ENCODE measurements around the gene GDF3. TPM values are rescaled to one million over a fixed set of nuclear protein-coding genes. Genes with fewer than 3 reads are reported as not detected.
"Not testable (repeated sequence)": the region's sequence is repeated elsewhere in the genome, so short reads cannot be mapped to it uniquely, and the experiment has no call there.

The GDF3 gene
- polyA plus RNA-seq (2014; cell fraction: cytosol; rRNA removed): not detected in 2 replicates
- polyA plus RNA-seq (2014; cell fraction: nucleus; rRNA removed): not detected in 2 replicates

GRCh38 chr12:7695566-7696197 lies at the start of gene GDF3:
Gene GDF3 (minus strand): TSS chr12:7695775. CDS start chr12:7695728, 47 bp downstream.
- DNase-seq (ENCODE audit: low spot score): no peak

GRCh38 chr12:7732993-7733392 lies 37.4 kb upstream of the GDF3 start:
- DNase-seq (ENCODE audit: low spot score): no peak

- no peak for DNase-seq (ENCODE audit: low spot score)
These were observed 35.9 kb upstream of the GDF3 start for GRCh38 chr12:7731486-7731885.

GRCh38 chr12:7730984-7731383 lies 35.4 kb upstream of the GDF3 start:
- DNase-seq (ENCODE audit: low spot score): not testable (repeated sequence)

GRCh38 chr12:7729746-7730145 lies 34.2 kb upstream of the GDF3 start:
- no peak for DNase-seq (ENCODE audit: low spot score)

GRCh38 chr12:7723926-7724325 lies 28.4 kb upstream of the GDF3 start:
- peak; percentile 6 for DNase-seq (ENCODE audit: low spot score)

- no peak for DNase-seq (ENCODE audit: low spot score)
These were observed 24.6 kb upstream of the GDF3 start for GRCh38 chr12:7719946-7720730.

- no peak for DNase-seq (ENCODE audit: low spot score)
These were observed 20.8 kb upstream of the GDF3 start for GRCh38 chr12:7716381-7716780.

GRCh38 chr12:7712841-7713442 lies 17.4 kb upstream of the GDF3 start:
- DNase-seq (ENCODE audit: low spot score): no peak

GRCh38 chr12:7711133-7711532 lies 15.6 kb upstream of the GDF3 start, which contains the start of gene DPPA3:
Gene DPPA3 (plus strand): TSS chr12:7711433. CDS start chr12:7711571, 138 bp downstream.
- no peak for DNase-seq (ENCODE audit: low spot score)

GRCh38 chr12:7709969-7710675 lies 14.5 kb upstream of the GDF3 start:
- no peak for DNase-seq (ENCODE audit: low spot score)

GRCh38 chr12:7705846-7706245 lies 10.3 kb upstream of the GDF3 start:
- DNase-seq (ENCODE audit: low spot score): no peak

GRCh38 chr12:7695237-7695560 lies 376 bp downstream of the GDF3 start:
- no peak for DNase-seq (ENCODE audit: low spot score)

GRCh38 chr12:7694556-7695236 lies 879 bp downstream of the GDF3 start:
- no peak for DNase-seq (ENCODE audit: low spot score)

- DNase-seq (ENCODE audit: low spot score): no peak
These were observed 1.8 kb downstream of the GDF3 start for GRCh38 chr12:7693793-7694192.

- DNase-seq (ENCODE audit: low spot score): no peak
These were observed 14.0 kb downstream of the GDF3 start for GRCh38 chr12:7681535-7681934.

GRCh38 chr12:7679251-7680045 lies 16.1 kb downstream of the GDF3 start:
- DNase-seq (ENCODE audit: low spot score): no peak

- DNase-seq (ENCODE audit: low spot score): no peak
These were observed 16.8 kb downstream of the GDF3 start for GRCh38 chr12:7678744-7679143.

GRCh38 chr12:7677432-7677888 lies 18.1 kb downstream of the GDF3 start:
- not testable (repeated sequence) for DNase-seq (ENCODE audit: low spot score)

- not testable (repeated sequence) for DNase-seq (ENCODE audit: low spot score)
These were observed 20.1 kb downstream of the GDF3 start for GRCh38 chr12:7675455-7675854.

Data from SK-N-DZ (cell line).